ENCODE results near the gene SMYD1.
"Not testable (repeated sequence)": the region's sequence is repeated elsewhere in the genome, so short reads cannot be mapped to it uniquely, and the experiment has no call there.

Gene SMYD1
- total RNA-seq = 0 to 2.2 (median 0) reads per million in 17 experiments

GRCh38 chr2:88067598-88067997, at the start of gene SMYD1:
SMYD1 (plus strand) TSS chr2:88067825; CDS start chr2:88067865, 40 bp downstream.
- no peak for DNase-seq

- not testable (repeated sequence) for DNase-seq
Observed at GRCh38 chr2:88018077-88018805, 49.4 kb upstream of the SMYD1 start.

- no peak for DNase-seq
Observed at GRCh38 chr2:88018909-88019308, 48.7 kb upstream of the SMYD1 start.

- DNase-seq = no peak
Observed at GRCh38 chr2:88019985-88020384, 47.6 kb upstream of the SMYD1 start.

DNA sequence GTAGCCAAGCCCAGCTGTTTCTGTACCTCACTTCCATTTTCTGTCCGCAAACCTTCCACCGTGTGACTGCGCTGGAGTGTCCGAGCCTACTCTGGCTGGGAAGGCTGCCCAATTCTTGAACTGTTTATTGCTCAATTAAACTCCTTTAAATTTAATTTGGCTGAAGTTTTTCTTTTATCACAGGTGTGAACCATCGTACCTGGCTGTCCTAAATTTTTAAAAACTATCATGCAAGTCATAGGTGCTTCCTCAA, 45.0 kb upstream of the SMYD1 start:
- DNase-seq = no peak

- no peak for DNase-seq
Observed at GRCh38 chr2:88024509-88024908, 43.1 kb upstream of the SMYD1 start.

GRCh38 chr2:88027697-88028389, 39.8 kb upstream of the SMYD1 start:
- peak in 3 of 4 experiments; percentile 13 to 63 (median 54) for DNase-seq

GRCh38 chr2:88028931-88029330, 38.7 kb upstream of the SMYD1 start:
- DNase-seq = no peak

DNA sequence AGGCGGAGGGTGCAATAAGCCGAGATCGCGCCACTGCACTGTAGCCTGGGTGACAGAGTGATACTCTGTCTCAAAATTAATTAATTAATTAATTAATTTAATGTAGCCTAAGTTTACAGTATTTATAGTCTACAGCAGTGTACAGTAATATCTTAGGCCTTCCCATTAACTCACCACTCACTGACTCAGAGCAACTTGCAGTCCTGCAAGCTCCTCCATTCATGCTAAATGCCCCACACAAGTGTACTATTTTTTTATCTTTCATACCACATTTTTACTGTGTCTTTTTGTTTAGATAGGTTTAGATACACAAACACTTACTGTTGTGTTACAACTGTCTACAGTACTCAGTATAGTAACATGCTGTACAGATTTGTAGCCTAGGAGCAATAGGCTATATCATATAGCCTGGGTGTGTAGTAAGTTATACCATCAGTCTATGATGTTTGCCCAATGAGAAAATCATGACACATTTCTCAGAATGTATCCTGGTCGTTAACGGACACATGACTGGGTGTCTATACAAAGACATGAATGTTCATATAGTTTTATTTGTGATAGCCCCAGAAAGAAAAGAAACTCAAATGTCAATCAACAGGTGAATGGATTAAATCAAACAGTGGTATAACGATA, 35.4 kb upstream of the SMYD1 start:
- DNase-seq = no peak

DNA sequence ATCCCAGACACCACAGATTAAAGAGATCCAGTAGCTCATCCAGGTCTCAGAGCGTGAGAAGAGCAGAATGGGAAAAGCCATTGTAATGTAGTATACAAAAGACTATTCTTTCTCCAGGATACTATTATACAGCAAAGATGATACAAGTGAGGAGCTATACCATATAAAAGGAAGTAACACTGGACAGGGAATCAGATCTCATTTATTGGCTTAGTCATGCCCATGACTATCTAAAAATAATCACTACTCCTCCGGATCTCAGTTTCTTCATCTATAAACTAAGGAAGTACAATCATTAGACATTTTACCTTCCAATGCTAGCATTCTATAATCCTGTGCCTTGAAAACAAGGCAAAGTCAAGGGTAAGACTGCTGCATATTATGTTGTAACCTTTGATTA, 31.4 kb upstream of the SMYD1 start:
- DNase-seq = peak; percentile 13 to 69 (median 40)

GRCh38 chr2:88036606-88037005, 31.0 kb upstream of the SMYD1 start:
- DNase-seq = peak in 2 of 4 experiments; percentile 60 to 62

GRCh38 chr2:88038263-88039105, 29.1 kb upstream of the SMYD1 start:
- DNase-seq = no peak

GRCh38 chr2:88042476-88042875, 25.1 kb upstream of the SMYD1 start:
- no peak for DNase-seq

GRCh38 chr2:88045561-88045960, 22.1 kb upstream of the SMYD1 start:
- not testable (repeated sequence) for DNase-seq

- no peak for DNase-seq
Observed at GRCh38 chr2:88048541-88048940, 19.1 kb upstream of the SMYD1 start.

GRCh38 chr2:88049622-88050021, 18.0 kb upstream of the SMYD1 start:
- DNase-seq = no peak

- no peak for DNase-seq
Observed at GRCh38 chr2:88051792-88052191, 15.8 kb upstream of the SMYD1 start.

DNA sequence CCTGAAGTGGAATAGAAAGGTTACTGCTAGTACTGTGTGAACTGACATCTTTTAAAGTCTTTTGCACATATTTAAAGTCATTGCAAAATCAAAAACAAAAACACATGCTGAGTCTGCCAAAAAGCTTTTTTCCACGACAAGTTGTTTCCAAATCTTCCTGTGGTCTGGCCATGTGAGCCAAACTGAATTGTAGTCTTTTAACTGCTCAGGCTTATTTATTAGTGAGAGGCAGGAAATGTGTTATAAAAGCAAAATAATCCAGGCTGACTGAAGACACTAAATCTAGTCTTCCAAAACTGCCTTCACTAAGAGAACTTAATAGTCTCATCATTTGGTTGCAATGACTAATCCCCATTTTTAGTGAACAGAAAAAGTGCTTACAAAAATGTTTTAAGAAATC, 14.3 kb upstream of the SMYD1 start:
- DNase-seq = peak; percentile 22 to 75 (median 58)

DNA sequence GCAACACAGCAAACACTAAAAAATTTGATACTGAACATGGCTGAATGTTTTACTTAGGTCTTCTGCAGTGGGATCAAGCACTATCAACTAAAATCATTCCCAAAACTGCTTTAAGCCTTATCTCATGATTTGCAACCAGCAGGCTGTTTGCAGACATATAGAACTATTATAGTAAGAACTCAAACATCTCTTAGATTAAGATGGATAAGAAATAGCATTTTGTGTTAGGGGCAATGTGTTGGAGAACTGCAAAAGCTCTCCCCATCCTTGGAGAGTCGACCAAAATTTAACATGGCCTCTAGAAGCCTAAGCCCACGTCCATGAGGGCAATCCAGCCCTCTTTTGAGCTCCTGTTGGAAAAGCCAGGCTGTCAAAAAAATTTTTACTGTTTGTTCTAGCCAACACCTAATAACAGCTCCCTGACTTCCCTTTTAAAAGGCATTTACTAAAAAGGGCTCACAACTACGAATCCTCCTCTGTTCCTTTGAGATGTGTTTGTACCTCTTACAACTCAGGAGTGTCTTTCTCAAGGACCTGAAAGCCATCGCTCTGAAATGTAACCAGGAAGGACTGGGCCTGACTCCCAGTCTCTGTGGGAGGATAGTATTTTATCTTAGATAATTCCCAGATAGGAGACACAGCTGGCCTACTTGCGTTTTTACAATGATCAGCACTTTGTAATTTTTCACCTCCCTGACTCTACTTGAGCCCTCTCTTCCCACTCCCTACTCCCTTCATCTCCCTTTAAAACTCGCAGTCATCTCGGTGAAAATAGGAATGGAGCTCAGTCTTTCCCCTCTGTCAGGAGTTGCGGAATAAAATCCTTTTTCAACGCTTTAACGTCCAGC, 13.5 kb upstream of the SMYD1 start:
- DNase-seq = peak; percentile 22 to 52 (median 36)

GRCh38 chr2:88054782-88055370, 12.7 kb upstream of the SMYD1 start:
- peak in 1 of 4 experiments; percentile 30 for DNase-seq

DNA sequence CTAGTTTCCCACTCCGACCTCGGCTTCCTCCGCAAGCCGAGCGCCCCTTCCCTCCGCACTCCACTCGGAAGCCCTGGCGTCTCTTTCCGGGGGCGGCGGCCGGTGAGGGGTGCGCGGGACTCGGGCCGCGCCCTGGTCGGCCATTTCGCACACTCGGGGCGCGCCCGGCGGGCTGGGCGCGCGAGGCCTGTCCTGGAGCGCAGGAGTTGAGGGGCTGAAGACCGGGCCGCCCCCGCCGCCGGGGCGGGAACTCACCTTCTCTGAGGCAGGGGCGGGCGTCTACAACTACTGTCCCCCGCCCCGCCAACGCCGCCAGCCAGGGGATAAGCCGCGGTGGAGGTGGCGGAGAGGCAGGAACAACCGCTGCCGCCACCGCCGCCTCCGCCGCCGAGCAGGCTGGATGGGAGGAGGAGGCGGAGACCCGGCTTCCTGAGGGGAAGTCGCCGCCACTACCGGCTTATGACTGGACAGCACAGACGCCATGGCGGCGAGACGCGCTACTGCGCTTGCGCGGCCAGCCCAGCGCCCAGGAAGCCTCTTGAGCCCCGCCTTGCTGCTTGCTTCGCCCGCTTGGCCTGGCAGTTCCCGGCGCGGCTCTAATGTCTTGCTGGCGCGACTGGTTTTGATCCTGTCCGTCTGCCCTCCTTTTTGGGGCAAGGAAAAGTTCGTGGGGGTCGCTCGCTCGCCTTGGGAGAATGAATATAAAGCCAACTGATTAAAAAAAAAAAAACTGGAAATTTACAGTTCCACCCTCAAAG, 12.1 kb upstream of the SMYD1 start, which contains the start of gene KRCC1:
Gene KRCC1, minus strand, starts transcription at position 413 of the 758 bp plus-strand sequence. CDS start 27,220 bp downstream, outside the sequence.
- peak; percentile 98 to 99 (median 98) for DNase-seq

Measured in suppressor macrophage (primary cell).